GM18505 (cell line): ENCODE data around the gene RAD51B.

ENCODE experiments used
- ATAC-seq: cut with Tn5 transposase; IDR thresholded peaks from one replicate; pipeline ENCODE4 v1.9.1; 2021; ENCODE audit not compliant: unreplicated experiment
- POLR2A ChIP-seq: IDR thresholded peaks from 4 replicates; pipeline ENCODE4 v1.6.1; 2011; ENCODE audit warnings: borderline replicate concordance; ENCODE audit not compliant: insufficient read depth, insufficient read length; ENCODE audit errors: extremely low read depth

The RAD51B gene

DNA sequence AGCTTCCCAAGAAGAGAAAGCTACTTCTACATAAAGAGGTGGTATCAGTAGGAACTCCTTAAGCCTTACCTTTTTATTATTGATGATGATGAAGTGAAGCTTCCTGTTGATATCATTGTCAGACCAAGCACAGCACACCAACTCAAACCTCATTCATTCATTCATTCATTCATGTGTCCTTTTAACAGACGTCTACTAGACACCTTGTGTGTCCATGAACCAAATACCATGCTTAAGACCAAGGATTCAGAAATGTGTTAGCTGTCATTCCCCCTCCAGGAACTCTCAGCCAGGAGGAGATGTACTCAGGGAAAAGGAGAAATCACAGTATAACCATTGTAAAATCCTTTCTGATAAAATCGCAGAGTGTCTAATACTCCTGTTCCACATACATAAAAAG lies 778.5 kb downstream of the RAD51B start:
- TF ChIP-seq POLR2A = no peak
- no peak for ATAC-seq

DNA sequence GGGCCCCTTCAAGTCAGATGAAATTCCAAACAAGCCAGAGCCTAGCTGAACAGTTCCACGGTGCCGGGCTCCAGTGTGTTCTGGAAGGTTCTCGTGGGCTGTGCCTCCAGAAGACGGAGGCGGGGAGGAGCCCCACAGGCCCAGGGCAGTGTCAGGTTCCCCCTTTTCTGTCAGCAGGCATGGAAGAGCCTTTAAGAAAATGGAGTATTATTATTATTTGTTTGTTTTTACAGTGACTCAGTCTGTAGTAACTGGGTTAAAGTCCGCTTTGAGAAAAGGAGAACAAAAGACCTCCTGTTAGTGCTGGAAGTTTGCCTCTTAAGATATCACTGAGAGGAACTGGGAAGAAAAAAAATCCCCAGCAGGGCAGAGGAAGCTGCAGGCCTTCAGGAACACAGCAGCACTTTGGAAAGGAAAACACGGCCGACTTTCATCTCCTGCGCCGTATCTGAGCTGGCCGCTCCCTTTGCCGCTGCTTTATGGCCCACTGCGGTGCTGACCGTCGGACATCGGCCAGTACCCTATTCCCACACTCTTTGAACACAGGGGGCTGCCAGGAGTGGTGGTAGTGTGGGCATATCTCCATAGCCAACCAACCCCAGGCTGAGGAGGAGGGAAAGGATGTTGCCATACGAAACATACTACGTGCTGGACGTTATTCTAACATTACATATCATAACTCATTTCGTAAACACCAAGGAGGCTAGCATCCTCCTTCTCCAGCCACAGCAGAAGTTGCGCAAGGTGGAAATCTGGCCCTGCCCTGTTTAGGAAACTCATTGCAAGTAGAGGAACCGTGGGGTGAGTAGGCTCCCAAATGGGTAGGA lies 779.3 kb downstream of the RAD51B start:
- ATAC-seq = no peak
- no peak for TF ChIP-seq POLR2A

DNA sequence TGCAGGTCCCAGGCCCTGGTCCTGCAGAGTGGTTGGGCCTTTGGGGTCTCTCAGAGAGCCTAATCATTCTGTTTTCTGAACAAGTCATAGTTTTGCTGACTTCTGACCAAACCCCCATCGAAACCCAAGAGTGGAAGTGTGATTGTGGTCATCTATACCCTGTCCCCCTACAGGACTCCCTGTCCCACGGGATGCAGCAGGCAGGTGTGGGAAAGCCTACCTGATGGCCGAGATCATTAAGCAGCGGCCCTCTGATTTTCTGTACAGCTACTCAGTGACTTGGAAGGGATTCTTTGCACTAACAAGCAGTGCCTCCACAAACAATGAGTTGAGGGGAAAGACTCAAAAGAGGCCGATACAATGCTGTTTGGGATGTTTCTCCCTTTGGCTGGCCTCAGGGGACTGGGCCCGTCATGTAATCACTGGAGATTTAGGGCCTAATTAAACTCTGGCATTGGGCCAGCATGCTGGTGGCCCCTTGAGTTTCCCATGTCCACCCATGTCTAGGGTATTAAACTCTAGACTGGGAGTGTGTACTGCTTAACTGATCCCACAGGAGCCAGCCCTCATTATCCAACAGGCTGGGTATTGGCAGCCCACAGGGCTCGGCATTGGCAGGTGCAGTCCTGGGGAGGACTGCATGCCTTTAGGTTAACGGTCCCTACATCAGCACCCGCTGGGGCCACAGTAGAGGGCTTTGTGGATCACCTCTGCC lies 780.5 kb downstream of the RAD51B start:
- ATAC-seq = no peak
- TF ChIP-seq POLR2A = no peak

DNA sequence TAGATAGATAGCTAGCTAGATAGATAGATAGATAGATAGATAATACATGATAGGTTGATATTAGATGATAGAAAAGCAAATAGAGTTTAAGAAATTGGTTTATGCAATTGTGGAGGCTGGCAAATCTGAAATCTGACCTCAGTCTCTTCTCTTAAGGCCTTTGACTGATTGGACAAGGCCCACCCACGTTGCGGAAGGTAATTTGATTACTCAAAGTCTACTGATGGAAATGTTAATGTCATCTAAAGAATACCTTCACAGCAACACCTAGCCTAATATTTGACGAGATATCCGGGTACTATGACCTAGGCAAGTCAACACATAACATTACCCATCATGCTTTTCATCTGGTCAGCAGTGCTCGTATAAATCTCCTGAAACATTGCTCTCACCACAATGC lies 782.9 kb downstream of the RAD51B start:
- no peak for ATAC-seq
- no peak for TF ChIP-seq POLR2A

DNA sequence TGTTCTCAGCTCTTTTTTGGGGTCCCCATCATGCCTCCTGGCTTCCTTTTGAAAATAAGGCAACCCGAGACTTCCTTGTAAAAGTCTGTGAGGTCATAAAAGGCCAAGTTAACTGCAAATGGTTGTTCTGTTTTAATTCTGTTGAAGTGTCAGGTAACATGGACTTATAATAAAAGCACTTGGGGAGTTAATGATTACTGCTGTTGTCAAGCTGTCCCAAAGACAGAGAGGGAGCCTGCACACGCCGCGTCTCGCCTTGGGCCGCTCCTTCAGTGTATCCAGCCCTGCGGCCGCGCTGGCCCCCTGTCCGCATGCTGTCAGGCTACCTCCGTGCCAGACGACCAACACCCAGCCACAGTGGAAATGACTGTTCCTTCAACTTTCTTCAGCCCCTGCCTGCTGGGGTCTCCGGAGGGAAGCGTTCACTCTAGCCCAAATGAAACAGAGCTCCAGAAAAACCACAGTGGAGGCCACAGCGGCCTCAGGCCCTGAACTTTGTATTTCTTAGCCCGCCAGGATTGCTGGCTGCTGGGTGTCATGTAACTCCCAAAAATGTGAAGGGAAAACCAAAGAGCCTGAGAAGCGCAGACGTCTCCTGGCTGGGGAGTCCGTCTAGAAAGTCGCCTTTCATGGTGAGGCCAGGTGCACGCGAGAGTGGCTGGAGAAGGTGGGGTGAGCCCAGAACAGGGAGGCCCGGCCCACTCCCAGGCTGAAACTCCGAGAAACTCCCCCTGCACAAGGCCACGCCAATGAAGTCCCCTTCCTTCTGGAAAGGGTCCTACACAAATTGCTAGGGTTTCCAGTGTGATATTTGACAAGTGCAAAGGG lies 784.2 kb downstream of the RAD51B start:
- no peak for TF ChIP-seq POLR2A
- no peak for ATAC-seq

DNA sequence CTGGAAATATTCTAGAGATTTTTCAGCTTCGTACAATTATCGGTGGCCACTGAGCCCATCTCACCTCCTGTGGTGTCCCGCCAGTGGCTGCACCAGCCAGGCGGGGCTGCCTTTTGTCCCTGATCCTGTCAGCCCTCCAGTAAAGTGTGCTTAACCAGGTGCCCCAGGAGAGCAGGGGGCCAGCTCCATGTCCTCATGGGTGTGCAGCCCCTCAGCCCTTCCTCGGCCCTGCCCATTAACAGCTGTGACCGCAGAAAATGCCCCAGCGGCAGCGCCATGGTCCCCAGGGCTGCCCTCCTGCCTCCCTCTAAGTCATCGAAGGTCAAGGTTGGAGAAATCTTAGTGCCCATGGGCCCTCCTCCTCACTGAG lies 784.8 kb downstream of the RAD51B start:
- no peak for ATAC-seq
- TF ChIP-seq POLR2A = no peak

DNA sequence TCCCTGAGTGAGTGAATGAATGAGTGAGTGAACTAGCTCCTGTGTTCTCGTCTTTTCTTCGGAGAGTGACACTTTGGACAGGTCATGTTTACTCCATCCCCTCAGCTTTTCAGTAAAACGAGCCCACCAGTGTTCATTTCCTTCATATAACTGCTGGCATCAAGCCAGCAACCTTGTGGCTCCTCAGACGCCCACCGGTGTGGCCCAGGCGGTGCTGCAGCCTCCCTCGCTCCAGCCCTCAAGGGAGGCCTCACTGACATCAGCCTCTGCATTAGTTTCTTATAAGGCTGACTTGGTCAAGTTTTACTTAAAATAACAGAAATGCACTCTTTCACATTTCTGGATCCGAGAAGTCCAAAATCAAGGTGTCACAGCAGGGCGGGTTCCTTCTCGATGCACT lies 785.2 kb downstream of the RAD51B start:
- ATAC-seq = no peak
- no peak for TF ChIP-seq POLR2A

DNA sequence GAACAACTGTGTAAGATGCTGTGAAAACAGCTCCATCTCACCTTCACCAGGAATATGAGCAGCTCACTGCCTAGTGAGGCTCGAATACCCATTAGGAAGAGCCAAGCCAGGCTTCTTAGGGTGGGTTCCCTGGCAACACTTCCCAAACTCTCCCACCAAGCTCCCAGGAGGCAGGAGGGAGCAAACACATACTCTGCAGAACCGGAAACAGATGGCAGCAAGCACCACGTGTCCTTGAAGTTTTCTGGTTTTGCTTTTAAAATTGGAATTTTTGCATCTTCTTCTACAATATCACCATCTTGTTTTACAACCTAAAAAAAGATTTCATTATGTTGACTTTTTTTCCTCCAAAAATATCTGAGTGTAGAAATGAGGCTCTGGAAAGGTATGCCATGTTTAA lies 786.6 kb downstream of the RAD51B start:
- no peak for TF ChIP-seq POLR2A
- no peak for ATAC-seq

DNA sequence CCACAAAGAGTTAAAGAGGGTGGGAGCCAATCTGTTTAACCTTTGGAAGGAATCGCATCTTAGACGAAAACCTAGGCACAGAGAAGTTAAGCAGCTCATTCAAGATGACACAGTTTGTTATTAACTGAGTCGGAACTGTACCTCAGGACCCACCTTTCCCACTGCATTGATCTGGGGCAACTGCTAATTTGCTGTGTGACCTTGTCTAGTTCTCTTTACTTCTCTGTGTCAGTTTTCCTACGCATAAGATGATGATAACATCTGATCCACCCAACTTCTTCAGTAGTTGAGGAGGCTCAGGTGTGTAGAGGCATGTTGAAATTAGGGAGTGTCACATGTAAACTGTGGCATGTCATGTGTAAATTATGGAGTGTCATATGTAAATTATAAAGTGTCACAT lies 787.1 kb downstream of the RAD51B start:
- no peak for TF ChIP-seq POLR2A
- ATAC-seq = no peak

DNA sequence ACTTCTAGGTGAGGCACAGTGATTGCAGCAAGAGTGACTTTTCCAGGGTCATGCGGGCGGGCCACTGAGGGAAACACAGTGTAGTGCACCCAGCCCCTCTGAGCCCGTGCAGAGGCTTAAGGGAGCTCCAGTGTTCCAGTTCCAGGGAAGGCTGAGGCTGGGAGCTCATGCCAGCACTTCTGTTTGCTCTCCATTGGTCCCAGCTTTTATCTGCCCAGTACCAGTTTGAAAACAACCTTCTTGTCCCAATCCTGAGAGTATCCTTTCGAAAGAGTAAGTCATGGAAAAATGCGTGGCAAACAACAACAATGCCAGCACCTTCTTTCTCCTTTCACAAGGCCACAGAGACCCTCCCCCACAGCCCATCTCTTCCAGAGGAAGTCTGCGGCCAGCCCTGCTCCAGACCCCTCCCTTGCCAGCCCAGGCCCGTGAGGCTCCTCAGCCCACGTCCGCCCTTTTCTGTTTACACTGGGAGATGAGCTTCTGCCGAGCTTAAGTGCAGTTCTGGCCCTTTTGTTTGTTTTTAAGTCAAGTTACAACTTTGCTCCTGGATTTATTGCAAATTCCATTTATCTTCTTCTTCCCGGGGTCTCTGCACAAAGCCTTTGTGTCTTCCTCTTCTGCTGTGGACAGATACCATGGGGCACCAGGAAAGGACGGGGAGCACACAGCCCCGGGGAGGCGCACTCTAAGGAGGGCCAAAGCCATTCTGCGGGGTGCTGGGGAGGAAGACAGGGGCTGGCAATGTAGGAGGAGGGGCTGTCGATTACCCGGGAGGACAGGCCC lies 787.7 kb downstream of the RAD51B start:
- no peak for ATAC-seq
- no peak for TF ChIP-seq POLR2A

DNA sequence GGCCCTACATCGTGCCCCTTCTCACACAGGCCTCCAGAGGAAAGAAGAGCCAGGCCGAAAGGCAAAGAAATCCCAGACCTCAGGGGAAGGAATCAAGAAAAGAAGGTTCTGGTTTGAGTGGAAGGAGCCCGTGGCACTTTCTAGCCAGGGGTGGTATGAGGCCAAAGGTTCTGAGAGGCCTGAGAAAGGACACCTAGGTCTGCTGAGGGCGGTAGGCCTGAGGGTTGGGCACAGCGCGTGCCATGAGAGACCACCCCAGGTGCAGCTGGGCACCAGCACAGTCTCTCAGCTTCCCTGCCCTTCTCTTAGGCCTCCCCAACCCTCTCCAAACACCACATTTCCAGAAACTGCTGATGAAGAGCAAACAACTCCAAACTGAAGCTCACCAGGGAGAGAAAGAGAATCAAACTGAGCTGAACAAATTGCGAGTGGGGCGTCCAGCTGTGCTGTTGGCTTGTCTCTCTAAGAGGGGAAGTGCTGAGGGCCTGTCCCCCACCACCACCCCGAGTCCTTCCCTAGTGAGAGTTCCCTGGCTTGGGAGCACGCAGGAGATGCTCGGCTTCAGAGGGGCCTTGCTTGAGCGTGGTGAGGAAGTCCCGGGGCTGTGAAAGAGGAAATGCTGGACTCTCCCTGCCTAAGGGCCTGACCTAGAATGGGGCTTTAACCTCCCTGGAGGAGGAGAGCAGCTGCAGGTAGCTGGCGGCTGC lies 788.4 kb downstream of the RAD51B start:
- no peak for ATAC-seq
- no peak for TF ChIP-seq POLR2A

DNA sequence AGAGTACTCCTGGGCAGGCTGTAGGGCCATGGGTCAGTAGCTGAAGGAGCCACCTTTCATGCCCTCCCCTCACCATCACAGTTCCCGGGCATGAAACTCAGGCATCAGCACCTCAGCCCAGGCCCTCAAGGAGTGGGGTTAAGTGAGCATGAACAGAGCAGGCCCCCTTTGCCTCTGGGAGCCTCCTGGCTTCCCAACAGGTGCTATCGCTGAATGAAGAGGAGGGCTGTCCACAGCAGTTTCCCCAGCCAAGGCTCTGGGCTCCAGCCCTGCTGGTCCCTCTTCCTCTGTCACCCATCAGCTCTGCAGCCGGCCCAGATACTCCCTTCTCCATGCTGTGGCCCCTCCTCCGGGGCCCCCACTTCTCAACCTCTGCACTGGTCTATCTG lies 789.0 kb downstream of the RAD51B start:
- TF ChIP-seq POLR2A = no peak
- ATAC-seq = no peak

DNA sequence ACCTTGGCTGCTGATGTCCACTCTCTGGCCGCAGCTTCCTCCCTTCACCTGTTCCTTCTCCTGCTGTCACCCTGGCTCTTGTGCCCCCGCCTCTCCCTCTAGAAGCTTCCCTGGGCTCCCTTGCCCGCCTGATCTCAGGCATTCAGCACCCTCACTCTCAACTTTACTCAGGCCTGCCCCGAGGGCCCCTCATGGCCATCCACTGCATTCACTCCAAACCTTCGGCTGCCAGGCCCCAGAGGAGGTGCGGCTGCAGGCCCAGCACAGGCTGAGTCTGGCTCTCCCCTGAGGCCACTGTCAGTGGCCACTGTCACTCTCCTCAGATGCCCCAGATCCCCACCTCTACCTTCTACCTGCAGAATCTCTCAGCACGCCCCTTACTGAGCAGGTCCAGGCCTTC lies 789.4 kb downstream of the RAD51B start:
- TF ChIP-seq POLR2A = no peak
- no peak for ATAC-seq

DNA sequence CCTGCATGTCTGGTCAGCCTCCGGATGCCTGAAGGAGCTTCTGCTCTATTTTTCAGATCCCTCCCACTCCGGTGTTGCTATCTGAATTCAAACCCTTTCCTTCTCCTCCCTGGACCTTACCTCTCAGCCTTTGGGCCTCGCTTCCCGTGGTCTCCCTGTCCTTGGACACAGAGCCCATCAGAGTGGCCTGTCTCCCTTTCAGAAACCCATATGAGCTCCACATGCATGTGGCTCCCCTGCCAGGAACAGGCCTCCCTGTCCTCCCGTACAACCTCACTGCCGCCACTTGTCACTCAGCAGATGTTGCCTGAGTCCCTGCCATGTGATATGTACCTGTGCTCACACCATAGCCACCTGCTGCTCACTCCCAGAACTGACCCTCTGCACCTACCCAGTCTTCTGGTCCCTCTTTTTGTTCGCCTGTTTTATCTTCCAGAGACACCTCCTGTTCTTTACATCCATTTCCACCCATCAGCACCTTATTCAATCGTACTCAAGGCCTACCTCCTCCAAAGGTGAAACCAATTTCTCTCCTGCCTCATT lies 790.7 kb downstream of the RAD51B start:
- ATAC-seq = no peak
- TF ChIP-seq POLR2A = no peak
